A549 (cell line): ENCODE measurements around the gene OR6C2. TPM values are rescaled to one million over a fixed set of nuclear protein-coding genes. Genes with fewer than 3 reads are reported as not detected.
"Not testable (repeated sequence)": the region's sequence is repeated elsewhere in the genome, so short reads cannot be mapped to it uniquely, and the experiment has no call there.

Experiments
- ATAC-seq, 2 experiments: fragments of 200-7000 bp in 1 of 2; fragments of >200 bp in 1 of 2; cut with Nextera tagmentation in 1 of 2; cut with Tn5 transposase in 1 of 2; 3 replicates each; pipeline versions ENCODE4 v1.8.0 to v1.9.1; 2018 to 2020; ENCODE audit warnings: mild to moderate bottlenecking in 1 of 2, moderate library complexity in 1 of 2
- CTCF ChIA-PET: fragments of 300-600 bp; sonication (Branson Sonifier 250); formaldehyde crosslinking; extraction: SDS; loops from one replicate; lab custom pipeline; 2021; ENCODE audit warnings: antibody characterized with exemption, inconsistent platforms; lab: Yijun Ruan, JAX
- POLR2A ChIA-PET: fragments of 350-600 bp; formaldehyde crosslinking; extraction: SDS; loops from one replicate; lab custom pipeline; 2021; ENCODE audit warnings: antibody characterized with exemption, inconsistent platforms; lab: Yijun Ruan, JAX
- DNase-seq, 2 experiments: peaks; one replicate each; pipeline versions ENCODE4 v3.0.0 to v3.0.0-alpha.2; 2011 to 2016; ENCODE audit warnings: low read depth in 1 of 2, low spot score in 1 of 2
- FAIRE-seq: peaks from 2 replicates; lab custom pipeline; 2011; peaks lifted over from hg19 to GRCh38; lab: Jason Lieb, UNC
- H3K27ac ChIP-seq, 2 experiments: fragments of >200 bp; sonication (Bioruptor Twin); formaldehyde crosslinking; 3 replicates each; pipeline ENCODE4 v1.5.1; 2016 to 2017
- H3K4me1 ChIP-seq: fragments of >200 bp; sonication (Bioruptor Twin); formaldehyde crosslinking; 3 replicates; pipeline ENCODE4 v1.6.1; 2016
- H3K4me2 ChIP-seq: fragments of >200 bp; sonication (Bioruptor Twin); formaldehyde crosslinking; 3 replicates; pipeline ENCODE4 v1.6.1; 2016
- H3K4me3 ChIP-seq: fragments of >200 bp; sonication (Bioruptor Twin); formaldehyde crosslinking; 3 replicates; pipeline ENCODE4 v1.5.1; 2016
- H3K9me3 ChIP-seq: fragments of >200 bp; sonication (Bioruptor Twin); formaldehyde crosslinking; 3 replicates; pipeline ENCODE4 v1.6.1; 2016
- ATOH8 ChIP-seq: fragments of 250-450 bp; sonication (Bioruptor Pico); IDR thresholded peaks from 2 replicates; pipeline ENCODE4 v1.5.0; 2020; ENCODE audit warnings: low read depth, mild to moderate bottlenecking, moderate library complexity
- BCL3 ChIP-seq: fragments of >200 bp; sonication (Bioruptor Twin); formaldehyde crosslinking; IDR thresholded peaks from 3 replicates; pipeline ENCODE4 v1.6.1; 2016
- CBX8 ChIP-seq: fragments of 200-600 bp; sonication (generic); IDR thresholded peaks from 2 replicates; pipeline ENCODE4 v1.6.1; 2016
- FOSB ChIP-seq: fragments of 250-450 bp; sonication (Bioruptor Pico); IDR thresholded peaks from 2 replicates; pipeline ENCODE4 v1.5.0; 2020; ENCODE audit warnings: mild to moderate bottlenecking, moderate library complexity
- FOXS1 ChIP-seq: fragments of 250-450 bp; sonication (Bioruptor Pico); IDR thresholded peaks from 2 replicates; pipeline ENCODE4 v1.5.0; 2020; ENCODE audit warnings: mild to moderate bottlenecking, moderate library complexity
- GATA3 ChIP-seq: IDR thresholded peaks from 2 replicates; pipeline ENCODE4 v1.6.1; 2012; ENCODE audit warnings: borderline replicate concordance
- HDAC2 ChIP-seq: fragments of 200-600 bp; sonication (generic); IDR thresholded peaks from 2 replicates; pipeline ENCODE4 v1.6.1; 2016
- HEYL ChIP-seq: fragments of 250-450 bp; sonication (Bioruptor Pico); IDR thresholded peaks from 2 replicates; pipeline ENCODE4 v1.8.0; 2021; ENCODE audit warnings: mild to moderate bottlenecking, moderate library complexity
- HMGXB4 ChIP-seq: fragments of 250-450 bp; sonication (Bioruptor Pico); IDR thresholded peaks from 2 replicates; pipeline ENCODE4 v1.5.0; 2021; ENCODE audit warnings: mild to moderate bottlenecking, moderate library complexity, borderline replicate concordance
- JUNB ChIP-seq: fragments of >200 bp; sonication (Bioruptor Twin); formaldehyde crosslinking; IDR thresholded peaks from 2 replicates; pipeline ENCODE4 v1.6.1; 2016
- MYC ChIP-seq: IDR thresholded peaks from 2 replicates; pipeline ENCODE4 v1.6.1; 2012; ENCODE audit warnings: mild to moderate bottlenecking, inconsistent platforms, low read length, improper control_type of control experiment, borderline replicate concordance
- PBX3 ChIP-seq: IDR thresholded peaks from 2 replicates; pipeline ENCODE4 v1.6.1; 2012
- RAD21 ChIP-seq, 2 experiments: fragments of >200 bp in 1 of 2; sonication (Bioruptor Twin) in 1 of 2; formaldehyde crosslinking in 1 of 2; IDR thresholded peaks in 1 of 2; conservative IDR thresholded peaks in 1 of 2; 2 replicates in 1 of 2; 3 replicates in 1 of 2; pipeline ENCODE4 v1.6.1; 2012 to 2018; ENCODE audit warnings: inconsistent platforms in 1 of 2
- RCOR1 ChIP-seq: fragments of 150-350 bp; IDR thresholded peaks from 2 replicates; pipeline ENCODE4 v1.6.1; 2014; ENCODE audit warnings: antibody characterized with exemption, low read length, low read depth
- SMC3 ChIP-seq: fragments of >200 bp; sonication (Bioruptor Twin); formaldehyde crosslinking; IDR thresholded peaks from 3 replicates; pipeline ENCODE4 v1.6.1; 2018; ENCODE audit warnings: inconsistent platforms
- ZNF302 ChIP-seq: fragments of 250-450 bp; sonication (Bioruptor Pico); IDR thresholded peaks from 2 replicates; pipeline ENCODE4 v1.9.0; 2021; ENCODE audit warnings: inconsistent platforms, mild to moderate bottlenecking, moderate library complexity
- WGBS: methylation state at CpG from one replicate; pipeline ENCODE4 v1.1.6; 2017; ENCODE audit errors: missing lambda C conversion rate; 5-methylcytosine and 5-hydroxymethylcytosine counted together
- polyA plus RNA-seq, 4 experiments: library from polyadenylated mRNA; depleted of rRNA in 3 of 4; stranded (reverse); fragments of >200 nt; fragmentation: RNase III in 1 of 4; extraction: RNeasy Plus Mini Kit Qiagen cat#74134 plus additional on column Dnase treatment in 1 of 4; gene quantifications; 2 replicates in 3 of 4; 3 replicates in 1 of 4; pipeline ENCODE4 v1.2.3, GENCODE V29; 2011 to 2017

The OR6C2 gene
- polyA plus RNA-seq, 2 of the 4 experiments (the other 2 are of a cell fraction): not detected

- TF ChIP-seq RAD21 (conservative IDR thresholded peaks at IDR 0.05 in 1 of 2, IDR thresholded peaks at IDR 0.05 in 1 of 2): no peak
- no peak for TF ChIP-seq RCOR1
- TF ChIP-seq ATOH8 (CRISPR knock-in tag): no peak
- TF ChIP-seq SMC3: no peak
Observed at GRCh38 chr12:55425954-55426353, 17.9 kb upstream of the OR6C2 start, which contains the start of gene OR6C76 (continued).

- ATAC-seq (no peak), FAIRE-seq (no peak), DNase-seq (no peak)
- H3K4me1 ChIP-seq: no peaks in the 10 kb centered on the region
- no peak overlapping the region for H3K27ac ChIP-seq
- H3K9me3 ChIP-seq: no peaks in the 10 kb centered on the region
- POLR2A ChIA-PET: no interaction called here
- CTCF ChIA-PET: interaction anchor here (2.0 kb wide), 1 partner anchor 18 kb away, joined by 6 read pairs; no protein-coding TSS in a partner anchor
- TF ChIP-seq BCL3 (no peak), CBX8 (no peak), JUNB (no peak), FOXS1 (CRISPR knock-in tag) (no peak)
- no peak overlapping the region for H3K4me2 ChIP-seq
- no peak overlapping the region for H3K4me3 ChIP-seq
- 2% methylated on average over 1 of the region's 1 CpG for WGBS
Observed at GRCh38 chr12:55428331-55429243, 15.3 kb upstream of the OR6C2 start.

GRCh38 chr12:55441233-55441632, 2.6 kb upstream of the OR6C2 start:
- CTCF ChIA-PET, FAIRE-seq, H3K4me3 ChIP-seq, DNase-seq, ATAC-seq, H3K4me1 ChIP-seq, H3K9me3 ChIP-seq, POLR2A ChIA-PET, H3K4me2 ChIP-seq, H3K27ac ChIP-seq: not testable (repeated sequence)
- 29% methylated on average over 5 of the region's 5 CpGs for WGBS

- no peak for TF ChIP-seq ZNF302 (CRISPR knock-in tag)
- no peak for TF ChIP-seq HDAC2
- no peak for TF ChIP-seq HMGXB4 (CRISPR knock-in tag)
- no peak for TF ChIP-seq HEYL
- TF ChIP-seq PBX3: no peak
- no peak for TF ChIP-seq GATA3
- TF ChIP-seq MYC: no peak
- TF ChIP-seq ATOH8 (CRISPR knock-in tag): no peak
- no peak for TF ChIP-seq FOSB
- no peaks in the 10 kb centered on the region for H3K4me1 ChIP-seq
- ChIA-PET CTCF (interaction anchor here (1.7 kb wide), 1 partner anchor 18 kb away, joined by 6 read pairs; no protein-coding TSS in a partner anchor), POLR2A (no interaction called here)
- H3K27ac ChIP-seq: no peak overlapping the region
- H3K4me2 ChIP-seq: no peak overlapping the region
- no peak for FAIRE-seq
- no peak overlapping the region for H3K4me3 ChIP-seq
- 74% methylated on average over 1 of the region's 1 CpG for WGBS
- DNase-seq: no peak
- no peak for ATAC-seq
- H3K9me3 ChIP-seq: no peaks in the 10 kb centered on the region
Observed at GRCh38 chr12:55445357-55445756, 1.5 kb downstream of the OR6C2 start.
